ENCODE measurements around the gene CLEC3B. TPM values are rescaled to one million over a fixed set of nuclear protein-coding genes. Genes with fewer than 3 reads are reported as not detected.
A peak's percentile ranks its signal among the peaks of the same experiment; 100 is the strongest.

Gene CLEC3B
- polyA plus RNA-seq, 3 donors = 3.9 to 22.7 (median 14.5) TPM

- H3K36me3 Mint-ChIP-seq = peaks cover 11 to 15% of the 10 kb centered on the region in 2 donors
- Histone ChIP-seq H2AFZ (ENCODE audit: insufficient read depth, low read depth, low read length, poor library complexity, severe bottlenecking) (no peak overlapping the region), H3K27me3 (ENCODE audit: control insufficient read depth in 2 of 2, insufficient read depth in 2 of 2, low read length in 2 of 2) (no peaks in the 10 kb centered on the region), H3K27ac (ENCODE audit: low read depth in 1 of 2, low read length in 2 of 2) (no peak overlapping the region), H3K4me2 (replicated peaks; ENCODE audit: extremely low read depth, low read length, poor library complexity, severe bottlenecking) (no peak overlapping the region), H4K20me1 (ENCODE audit: insufficient read depth, low read length) (peaks cover 31% of the 10 kb centered on the region), H3K79me2 (ENCODE audit: insufficient read depth, low read length) (peaks cover 84% of the 10 kb centered on the region), H3K4me3 (replicated peaks in 1 of 3; ENCODE audit: low read depth in 2 of 3, low read length in 3 of 3) (no peak overlapping the region), H3K36me3 (replicated peaks in 1 of 2; ENCODE audit: control insufficient read depth in 1 of 2, insufficient read depth in 2 of 2, low read length in 2 of 2) (no peaks in the 10 kb centered on the region), H3K9me3 (replicated peaks in 1 of 2; ENCODE audit: control insufficient read depth in 1 of 2, insufficient read depth in 1 of 2, low read length in 2 of 2) (no peaks in the 10 kb centered on the region), H3K9ac (ENCODE audit: insufficient read depth, low read length, poor library complexity, severe bottlenecking) (no peak overlapping the region), H3K4me1 (ENCODE audit: control insufficient read depth in 1 of 2, insufficient read depth in 2 of 2, low read length in 2 of 2) (peaks cover 13 to 45% of the 10 kb centered on the region in 2 donors)
- WGBS (ENCODE audit: insufficient coverage) = 50% methylated on average over 2 of the region's 4 CpGs
- no peaks in the 10 kb centered on the region for H3K9me3 Mint-ChIP-seq
- TF ChIP-seq CTCF (IDR thresholded peaks at IDR 0.05) = no peak
- no peaks in the 10 kb centered on the region for H3K27me3 Mint-ChIP-seq (ENCODE audit: low read depth in 3 of 3)
- DNase-seq = peak in 1 of 3 donors; percentile 16
- intact Hi-C loops (cut with micrococcal nuclease) = no loop called here
- no peak overlapping the region for H3K4me3 Mint-ChIP-seq
- H3K4me1 Mint-ChIP-seq = peaks cover 67% of the 10 kb centered on the region
- peak overlapping the region in 3 of 7 donors; percentile 33 to 40 (median 36) for H3K27ac Mint-ChIP-seq
These were observed 44.4 kb upstream of the CLEC3B start for GRCh38 chr3:44981751-44982150.

- H3K27me3 Mint-ChIP-seq (ENCODE audit: low read depth in 3 of 3) = no peaks in the 10 kb centered on the region
- intact Hi-C loops (cut with micrococcal nuclease) = no loop called here
- Histone ChIP-seq H3K4me3 (replicated peaks in 1 of 3; ENCODE audit: low read depth in 2 of 3, low read length in 3 of 3) (no peak overlapping the region), H3K79me2 (ENCODE audit: insufficient read depth, low read length) (peaks cover 73% of the 10 kb centered on the region), H3K27me3 (ENCODE audit: control insufficient read depth in 2 of 2, insufficient read depth in 2 of 2, low read length in 2 of 2) (no peaks in the 10 kb centered on the region), H3K4me2 (replicated peaks; ENCODE audit: extremely low read depth, low read length, poor library complexity, severe bottlenecking) (no peak overlapping the region), H3K9me3 (replicated peaks in 1 of 2; ENCODE audit: control insufficient read depth in 1 of 2, insufficient read depth in 1 of 2, low read length in 2 of 2) (no peaks in the 10 kb centered on the region), H3K36me3 (replicated peaks in 1 of 2; ENCODE audit: control insufficient read depth in 1 of 2, insufficient read depth in 2 of 2, low read length in 2 of 2) (no peaks in the 10 kb centered on the region), H3K9ac (ENCODE audit: insufficient read depth, low read length, poor library complexity, severe bottlenecking) (no peak overlapping the region), H3K27ac (ENCODE audit: low read depth in 1 of 2, low read length in 2 of 2) (no peak overlapping the region), H3K4me1 (ENCODE audit: control insufficient read depth in 1 of 2, insufficient read depth in 2 of 2, low read length in 2 of 2) (peaks cover 8 to 38% of the 10 kb centered on the region in 2 donors), H4K20me1 (ENCODE audit: insufficient read depth, low read length) (peaks cover 32% of the 10 kb centered on the region), H2AFZ (ENCODE audit: insufficient read depth, low read depth, low read length, poor library complexity, severe bottlenecking) (no peak overlapping the region)
- WGBS (ENCODE audit: insufficient coverage) = no CpG with 5 or more reads among the region's 3 CpGs
- H3K4me3 Mint-ChIP-seq = no peak overlapping the region
- peak overlapping the region in 1 of 7 donors; percentile 19 for H3K27ac Mint-ChIP-seq
- TF ChIP-seq CTCF (IDR thresholded peaks at IDR 0.05) = no peak
- peaks cover 11 to 18% of the 10 kb centered on the region in 2 donors for H3K36me3 Mint-ChIP-seq
- no peak for DNase-seq
- no peaks in the 10 kb centered on the region for H3K9me3 Mint-ChIP-seq
- peaks cover 63% of the 10 kb centered on the region for H3K4me1 Mint-ChIP-seq
These were observed 43.3 kb upstream of the CLEC3B start for GRCh38 chr3:44982817-44983216.

Measured in CD14-positive monocyte (primary cell).